Limb (tissue), 2 donors: ENCODE data around the gene PHF21B.

Experiments used
- DNase-seq, 2 donors: peaks; one replicate each; pipeline ENCODE4 v3.0.0-alpha.2; 2016; ENCODE audit errors: extremely low spot score in 2 of 2

PHF21B gene

GRCh38 chr22:45014654-45015053 is 4.8 kb upstream of the PHF21B start:
- DNase-seq, result no peak

DNA sequence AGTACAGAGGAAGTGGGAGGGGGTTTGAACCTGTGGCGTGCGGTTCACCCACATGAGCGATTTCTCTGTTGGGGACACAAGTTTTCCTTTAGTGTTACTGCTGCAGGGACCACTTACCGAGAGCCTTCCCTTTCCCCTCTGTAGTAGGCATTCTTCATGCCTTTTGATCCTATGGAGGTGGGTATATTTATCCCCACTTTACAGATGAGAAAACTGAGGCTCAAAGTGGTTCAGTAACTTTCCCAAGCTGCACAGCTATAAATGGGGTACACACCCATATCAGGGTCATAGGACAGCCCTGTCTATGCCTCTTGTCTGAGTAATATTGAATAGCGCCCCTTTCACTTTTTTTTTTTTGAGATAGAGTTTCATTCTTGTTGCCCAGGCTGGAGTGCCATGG is 3.3 kb upstream of the PHF21B start:
- DNase-seq, result no peak

DNA sequence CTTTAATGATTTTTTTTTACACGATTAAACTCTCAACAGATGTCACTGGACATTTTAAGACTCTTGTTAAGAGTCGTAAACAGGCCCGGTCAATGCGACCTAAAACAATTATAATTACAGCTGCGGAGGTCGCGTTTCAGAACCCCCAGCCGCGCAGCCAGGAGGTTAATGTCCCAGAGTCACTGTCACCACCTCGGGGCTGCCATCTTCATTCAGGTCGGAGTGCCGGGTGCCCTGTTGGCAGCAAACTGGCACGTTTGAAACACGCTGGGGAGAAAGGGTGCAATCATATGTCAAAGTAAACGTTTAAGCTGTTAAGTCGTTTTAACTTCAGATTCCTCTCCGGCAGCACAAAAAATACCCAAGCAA is 711 bp upstream of the PHF21B start:
- DNase-seq, result peak in 1 of 2 donors; percentile 34

- peak in 1 of 2 donors; percentile 65 for DNase-seq
Observed at GRCh38 chr22:45008751-45009605, 827 bp downstream of the PHF21B start.

GRCh38 chr22:45008186-45008681 is 1.6 kb downstream of the PHF21B start:
- DNase-seq, result no peak

DNA sequence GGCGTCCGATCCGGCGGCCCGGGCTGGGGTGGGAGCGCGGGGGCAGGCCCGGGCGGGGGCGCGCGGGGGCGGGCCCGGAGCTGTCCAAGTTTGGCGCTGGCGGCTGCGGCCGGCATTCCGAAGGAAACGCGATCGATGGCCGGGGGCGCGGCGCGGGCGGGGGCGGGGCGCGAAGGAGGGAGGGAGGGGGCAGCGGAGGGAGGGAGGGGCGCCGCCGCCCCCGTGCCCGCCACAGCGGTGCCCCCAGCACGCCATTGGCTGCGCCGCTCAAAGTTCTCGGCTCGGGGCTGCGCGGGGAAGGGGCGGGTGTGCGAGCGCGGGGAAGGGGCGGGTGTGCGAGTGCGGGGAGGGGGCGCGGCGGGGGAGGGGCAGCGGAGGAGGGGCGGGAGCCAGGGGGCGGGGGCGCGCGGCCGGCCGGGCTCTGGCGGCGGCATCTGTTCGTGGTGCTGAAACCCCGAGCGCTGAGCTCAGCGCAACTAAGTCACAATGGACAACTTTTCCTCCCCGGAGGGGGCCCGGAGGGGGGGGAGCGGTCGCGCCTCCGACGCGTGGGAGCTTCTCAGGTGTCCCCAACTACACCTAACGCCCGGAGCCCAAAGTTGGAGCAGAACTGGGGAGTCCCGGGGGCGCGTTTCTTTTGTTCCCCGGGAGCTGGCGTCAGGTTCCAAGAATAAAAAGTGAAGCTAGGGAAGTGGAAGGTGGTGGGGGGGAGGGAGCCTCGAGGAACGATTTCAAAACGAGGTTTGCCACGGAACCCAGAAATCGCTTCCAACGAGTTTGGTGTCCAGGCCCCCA is 2.2 kb downstream of the PHF21B start:
- peak; percentile 75 to 92 for DNase-seq

DNA sequence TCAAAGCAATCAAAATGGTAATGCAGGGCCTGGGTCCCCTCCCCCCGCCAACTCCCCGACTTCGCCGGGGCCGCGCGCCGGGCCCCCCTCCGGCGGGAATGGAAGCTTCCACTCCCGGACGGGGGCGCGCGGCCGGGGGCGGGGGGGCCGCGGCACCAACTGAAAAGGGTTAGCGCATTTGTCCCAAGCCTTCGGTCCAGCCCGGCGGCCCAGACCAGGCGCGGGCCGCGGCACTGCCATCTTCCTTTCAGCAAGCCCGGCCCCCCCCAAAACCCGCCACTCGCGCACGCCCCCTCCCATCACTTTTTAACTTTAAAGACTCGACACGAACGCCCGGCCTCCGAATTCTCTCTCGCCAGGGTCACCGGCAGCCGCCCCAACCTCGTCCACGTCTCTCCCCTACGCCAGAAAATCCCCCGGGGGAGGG is 2.8 kb downstream of the PHF21B start:
- DNase-seq, result peak; percentile 38 to 83

GRCh38 chr22:45006111-45006963 is 3.5 kb downstream of the PHF21B start:
- DNase-seq, result peak; percentile 25 to 42

DNA sequence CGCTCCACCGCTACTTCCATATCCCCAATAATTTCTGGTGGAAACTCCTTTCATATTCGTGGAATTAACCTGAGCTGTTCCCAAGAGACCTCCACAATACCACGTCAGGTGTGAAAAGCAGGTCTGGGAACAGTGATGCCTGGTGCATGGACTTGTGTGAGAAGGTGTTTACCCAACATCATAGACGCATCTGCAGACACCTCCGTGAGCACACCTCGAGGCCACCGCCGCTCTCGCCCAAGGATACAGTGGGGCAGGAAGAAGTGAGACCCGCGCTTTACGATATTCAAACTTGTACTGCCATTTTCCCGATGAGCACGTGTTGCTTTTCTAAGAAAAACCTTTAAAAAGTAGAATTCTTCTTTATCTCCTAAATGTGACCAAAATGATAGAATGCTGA is 8.2 kb downstream of the PHF21B start:
- no peak for DNase-seq

DNA sequence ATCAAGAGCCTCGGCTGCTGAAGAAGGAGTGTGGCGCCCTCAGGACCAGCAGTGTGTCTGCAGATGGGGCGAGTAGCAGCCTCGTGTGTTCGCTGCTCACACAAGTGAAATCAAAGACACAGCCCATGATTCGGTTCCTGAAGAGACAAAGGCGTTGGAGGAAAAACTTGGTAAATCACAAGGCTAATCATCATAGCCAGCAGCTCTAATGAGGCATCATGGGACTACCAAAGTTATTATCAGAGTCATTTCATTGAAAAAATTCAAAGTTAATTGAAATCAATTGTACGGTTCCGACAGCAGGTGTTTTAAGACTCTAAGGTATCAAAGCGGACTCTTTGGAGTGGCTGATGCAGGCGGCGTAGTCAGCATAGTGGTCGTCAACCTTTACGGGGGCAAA is 9.5 kb downstream of the PHF21B start:
- DNase-seq, result no peak

DNA sequence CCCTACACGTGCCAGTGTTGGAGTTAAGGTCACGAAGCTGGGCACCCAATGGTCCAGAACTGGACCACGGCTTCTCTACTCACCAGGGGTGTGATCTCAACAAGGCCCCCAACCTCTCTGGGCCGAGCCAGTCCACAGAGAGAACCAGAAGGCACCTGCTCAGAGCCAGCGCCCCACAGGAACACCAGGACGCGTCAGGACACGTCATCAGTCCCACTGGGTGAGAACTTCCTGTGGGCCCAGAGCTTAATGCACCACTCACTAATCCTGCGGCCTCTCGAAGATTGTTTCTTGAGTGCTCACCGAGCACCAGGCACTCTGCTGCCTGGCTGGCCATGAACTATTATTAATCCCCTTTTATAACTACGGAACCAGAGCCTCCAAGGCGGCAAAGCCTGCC is 10.1 kb downstream of the PHF21B start:
- DNase-seq, result no peak

GRCh38 chr22:44999231-44999630 is 10.6 kb downstream of the PHF21B start:
- DNase-seq, result no peak

GRCh38 chr22:44998296-44998695 is 11.5 kb downstream of the PHF21B start:
- DNase-seq, result no peak

- no peak for DNase-seq
Observed at GRCh38 chr22:44997060-44997459, 12.7 kb downstream of the PHF21B start.

GRCh38 chr22:44996648-44997047 is 13.2 kb downstream of the PHF21B start:
- DNase-seq, result no peak

DNA sequence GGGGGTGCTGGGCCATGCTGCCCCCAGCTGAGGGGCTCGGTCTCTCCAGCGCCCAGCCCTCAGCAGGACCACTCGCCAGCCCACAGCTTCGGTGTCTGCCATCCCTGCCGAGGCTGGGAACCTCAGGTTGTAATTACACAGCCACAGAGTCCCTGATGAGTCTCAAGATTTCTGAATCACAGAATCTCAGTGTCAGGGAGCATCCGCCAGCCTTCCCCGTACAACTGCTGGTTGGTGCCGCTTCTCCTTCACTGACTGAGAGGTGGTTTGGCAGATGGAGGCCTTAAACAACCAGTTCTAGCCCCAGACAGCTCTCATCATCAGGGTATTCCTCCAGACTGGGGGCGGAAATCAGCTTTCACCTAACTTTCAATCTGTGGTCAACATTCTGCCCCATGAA is 13.7 kb downstream of the PHF21B start:
- no peak for DNase-seq

DNA sequence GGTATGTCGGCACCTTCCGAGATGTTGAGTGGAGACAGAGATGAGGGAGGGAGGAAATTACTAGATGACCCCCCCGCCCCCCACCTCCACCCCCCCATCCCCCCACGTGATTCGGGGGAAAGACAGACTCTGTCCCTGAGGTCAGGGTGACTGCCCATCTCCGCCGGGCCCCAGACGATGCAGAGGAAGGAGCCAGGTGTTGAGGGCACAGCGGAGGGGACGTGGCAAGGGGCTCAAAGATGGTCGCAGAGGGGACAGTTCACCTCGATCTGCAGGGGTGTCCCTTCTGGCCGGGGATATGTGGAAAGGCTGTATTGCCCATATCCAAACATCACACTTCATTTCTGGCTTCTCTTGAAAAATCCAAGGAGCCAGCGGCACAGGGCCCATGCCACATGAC is 14.1 kb downstream of the PHF21B start:
- DNase-seq, result no peak

DNA sequence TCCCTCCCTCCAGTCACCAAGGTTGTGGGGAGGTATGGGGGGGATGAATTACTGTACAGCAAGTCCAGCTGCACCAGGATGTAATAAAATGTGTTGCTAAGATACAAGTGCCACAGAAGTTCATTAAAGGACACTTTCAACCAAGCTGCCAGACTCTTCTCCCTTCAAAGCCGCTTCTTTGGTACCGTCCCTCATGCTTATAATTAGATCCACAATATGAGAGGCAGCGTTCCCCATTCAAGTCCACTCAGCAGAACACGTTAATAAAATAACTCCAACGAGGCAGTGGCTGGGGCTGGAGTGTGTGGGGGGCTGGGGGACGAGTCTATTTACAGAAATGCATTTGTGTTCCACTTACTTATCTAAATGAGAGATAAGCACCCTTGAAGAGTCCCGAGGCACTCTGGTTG is 14.7 kb downstream of the PHF21B start:
- DNase-seq, result no peak

GRCh38 chr22:44994399-44995104 is 15.3 kb downstream of the PHF21B start:
- no peak for DNase-seq

DNA sequence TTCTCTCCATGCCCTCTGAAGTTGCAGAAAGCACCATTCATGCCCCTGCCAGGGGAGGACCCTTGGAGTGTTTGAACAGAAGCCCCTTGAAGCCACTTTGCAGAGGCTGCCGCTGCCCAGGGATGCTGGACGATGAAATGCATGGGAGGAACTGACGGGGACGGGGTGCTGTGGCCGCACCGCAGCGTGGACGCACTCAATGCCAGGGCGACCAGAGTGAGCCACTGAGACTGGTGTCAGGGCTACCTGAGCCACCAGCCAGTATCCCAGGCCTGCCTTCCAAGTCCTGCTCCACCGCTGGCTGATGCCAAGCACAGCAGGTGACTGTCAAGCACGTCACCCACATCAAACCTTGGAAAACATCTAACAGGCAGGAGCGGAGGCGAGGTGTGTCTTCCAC is 17.6 kb downstream of the PHF21B start:
- DNase-seq, result no peak

DNA sequence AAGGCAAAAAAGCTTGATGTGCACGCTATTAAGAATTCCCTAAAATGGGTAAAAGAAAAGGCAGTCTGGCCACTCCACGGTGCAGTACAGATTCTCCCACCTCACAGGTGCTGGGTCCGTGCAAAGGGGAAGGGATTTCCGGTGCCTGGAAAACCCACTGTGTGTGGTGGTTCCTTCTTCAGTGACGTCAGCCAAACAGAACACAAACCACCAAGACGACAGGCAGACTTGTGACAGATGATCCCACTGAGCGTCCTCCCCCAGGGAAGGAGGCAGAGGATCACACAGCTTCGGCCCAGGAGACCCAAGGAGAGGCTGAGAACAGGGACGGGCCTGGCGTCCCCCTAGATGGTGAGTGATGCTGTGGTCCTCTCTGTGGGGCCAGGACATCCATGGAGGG is 18.6 kb downstream of the PHF21B start:
- no peak for DNase-seq
